ENCODE measurements around the gene NARS2. TPM values are rescaled to one million over a fixed set of nuclear protein-coding genes. Genes with fewer than 3 reads are reported as not detected.
"Not testable (repeated sequence)": the region's sequence is repeated elsewhere in the genome, so short reads cannot be mapped to it uniquely, and the experiment has no call there.

Gene NARS2
- total RNA-seq, 2 experiments from 2014 or later = 25.7 to 32.3 TPM

GRCh38 chr11:78563090-78563489 lies 11.6 kb downstream of the NARS2 start:
- peaks cover 39% of the 10 kb centered on the region for H3K4me1 Mint-ChIP-seq
- not testable (repeated sequence) for H3K27ac Mint-ChIP-seq

GRCh38 chr11:78562398-78562797 lies 12.3 kb downstream of the NARS2 start:
- no peak for DNase-seq
- Mint-ChIP-seq H3K36me3 (peaks cover 31% of the 10 kb centered on the region), H3K9me3 (no peaks in the 10 kb centered on the region), H3K27ac (no peak overlapping the region), H3K27me3 (no peaks in the 10 kb centered on the region), H3K4me3 (no peak overlapping the region), H3K4me1 (peaks cover 40% of the 10 kb centered on the region)

More at GRCh38 chr11:78563090-78563489, 11.6 kb downstream of the NARS2 start:
- H3K9me3 Mint-ChIP-seq, DNase-seq, H3K27me3 Mint-ChIP-seq, H3K4me3 Mint-ChIP-seq: not testable (repeated sequence)
- peaks cover 28% of the 10 kb centered on the region for H3K36me3 Mint-ChIP-seq

- H3K4me1 Mint-ChIP-seq = peaks cover 44% of the 10 kb centered on the region
- H3K27ac Mint-ChIP-seq = no peak overlapping the region
- no peaks in the 10 kb centered on the region for H3K27me3 Mint-ChIP-seq
- peaks cover 45% of the 10 kb centered on the region for H3K36me3 Mint-ChIP-seq
- no peak overlapping the region for H3K4me3 Mint-ChIP-seq
- H3K9me3 Mint-ChIP-seq = peaks cover 3% of the 10 kb centered on the region
- no peak for DNase-seq
Observed at GRCh38 chr11:78560826-78561484, 13.7 kb downstream of the NARS2 start.

GRCh38 chr11:78560153-78560552 lies 14.5 kb downstream of the NARS2 start:
- H3K9me3 Mint-ChIP-seq = peaks cover 9% of the 10 kb centered on the region
- H3K27ac Mint-ChIP-seq = no peak overlapping the region
- peaks cover 48% of the 10 kb centered on the region for H3K36me3 Mint-ChIP-seq
- peaks cover 52% of the 10 kb centered on the region for H3K4me1 Mint-ChIP-seq
- no peak for DNase-seq
- H3K4me3 Mint-ChIP-seq = no peak overlapping the region
- H3K27me3 Mint-ChIP-seq = no peaks in the 10 kb centered on the region

- no peak overlapping the region for H3K27ac Mint-ChIP-seq
- no peak overlapping the region for H3K4me3 Mint-ChIP-seq
- peaks cover 9% of the 10 kb centered on the region for H3K9me3 Mint-ChIP-seq
- H3K27me3 Mint-ChIP-seq = no peaks in the 10 kb centered on the region
- H3K36me3 Mint-ChIP-seq = peaks cover 72% of the 10 kb centered on the region
- no peak for DNase-seq
- H3K4me1 Mint-ChIP-seq = peaks cover 43% of the 10 kb centered on the region
Observed at GRCh38 chr11:78557236-78557635, 17.4 kb downstream of the NARS2 start.

GRCh38 chr11:78555592-78555991 lies 19.1 kb downstream of the NARS2 start:
- Mint-ChIP-seq H3K4me1 (peaks cover 35% of the 10 kb centered on the region), H3K27me3 (no peaks in the 10 kb centered on the region), H3K9me3 (peaks cover 9% of the 10 kb centered on the region), H3K27ac (no peak overlapping the region), H3K36me3 (peaks cover 74% of the 10 kb centered on the region), H3K4me3 (no peak overlapping the region)
- no peak for DNase-seq

- Mint-ChIP-seq H3K4me1 (peaks cover 24% of the 10 kb centered on the region), H3K27me3 (no peaks in the 10 kb centered on the region), H3K4me3 (no peak overlapping the region), H3K36me3 (peaks cover 55% of the 10 kb centered on the region), H3K9me3 (peaks cover 9% of the 10 kb centered on the region), H3K27ac (no peak overlapping the region)
- no peak for DNase-seq
Observed at GRCh38 chr11:78552881-78553280, 21.8 kb downstream of the NARS2 start.

GRCh38 chr11:78552139-78552538 lies 22.5 kb downstream of the NARS2 start:
- not testable (repeated sequence) for H3K4me3 Mint-ChIP-seq, DNase-seq, H3K27me3 Mint-ChIP-seq, H3K9me3 Mint-ChIP-seq, H3K27ac Mint-ChIP-seq
- H3K36me3 Mint-ChIP-seq = peaks cover 52% of the 10 kb centered on the region
- H3K4me1 Mint-ChIP-seq = peaks cover 24% of the 10 kb centered on the region

GRCh38 chr11:78551066-78551465 lies 23.6 kb downstream of the NARS2 start:
- peaks cover 19% of the 10 kb centered on the region for H3K4me1 Mint-ChIP-seq
- H3K27ac Mint-ChIP-seq = no peak overlapping the region
- H3K9me3 Mint-ChIP-seq = peaks cover 7% of the 10 kb centered on the region
- no peaks in the 10 kb centered on the region for H3K27me3 Mint-ChIP-seq
- DNase-seq = no peak
- peaks cover 49% of the 10 kb centered on the region for H3K36me3 Mint-ChIP-seq
- no peak overlapping the region for H3K4me3 Mint-ChIP-seq

GRCh38 chr11:78549624-78550409 lies 24.8 kb downstream of the NARS2 start:
- peaks cover 43% of the 10 kb centered on the region for H3K36me3 Mint-ChIP-seq
- H3K27me3 Mint-ChIP-seq = no peaks in the 10 kb centered on the region
- no peak for DNase-seq
- no peak overlapping the region for H3K27ac Mint-ChIP-seq
- no peak overlapping the region for H3K4me3 Mint-ChIP-seq
- H3K9me3 Mint-ChIP-seq = no peaks in the 10 kb centered on the region
- peaks cover 10% of the 10 kb centered on the region for H3K4me1 Mint-ChIP-seq

- no peaks in the 10 kb centered on the region for H3K27me3 Mint-ChIP-seq
- peaks cover 10% of the 10 kb centered on the region for H3K4me1 Mint-ChIP-seq
- no peak overlapping the region for H3K27ac Mint-ChIP-seq
- peaks cover 38% of the 10 kb centered on the region for H3K36me3 Mint-ChIP-seq
- no peak for DNase-seq
- no peak overlapping the region for H3K4me3 Mint-ChIP-seq
- H3K9me3 Mint-ChIP-seq = no peaks in the 10 kb centered on the region
Observed at GRCh38 chr11:78548911-78549590, 25.6 kb downstream of the NARS2 start.

- no peak for DNase-seq
- no peak overlapping the region for H3K27ac Mint-ChIP-seq
Observed at GRCh38 chr11:78547931-78548705, 26.5 kb downstream of the NARS2 start.

GRCh38 chr11:78542007-78542406 lies 32.7 kb downstream of the NARS2 start:
- Mint-ChIP-seq H3K36me3 (peaks cover 28% of the 10 kb centered on the region), H3K4me3 (no peak overlapping the region), H3K9me3 (peaks cover 1% of the 10 kb centered on the region), H3K4me1 (peaks cover 5% of the 10 kb centered on the region), H3K27me3 (no peaks in the 10 kb centered on the region), H3K27ac (no peak overlapping the region)
- no peak for DNase-seq

More at GRCh38 chr11:78547931-78548705, 26.5 kb downstream of the NARS2 start:
- Mint-ChIP-seq H3K4me3 (no peak overlapping the region), H3K27me3 (no peaks in the 10 kb centered on the region), H3K4me1 (peaks cover 10% of the 10 kb centered on the region), H3K36me3 (peaks cover 32% of the 10 kb centered on the region), H3K9me3 (peaks cover 1% of the 10 kb centered on the region)

- peaks cover 23% of the 10 kb centered on the region for H3K36me3 Mint-ChIP-seq
- no peak overlapping the region for H3K4me3 Mint-ChIP-seq
- H3K27ac Mint-ChIP-seq = no peak overlapping the region
- H3K4me1 Mint-ChIP-seq = peaks cover 5% of the 10 kb centered on the region
- no peaks in the 10 kb centered on the region for H3K27me3 Mint-ChIP-seq
- H3K9me3 Mint-ChIP-seq = peaks cover 1% of the 10 kb centered on the region
- no peak for DNase-seq
Observed at GRCh38 chr11:78541537-78541936, 33.1 kb downstream of the NARS2 start.

- Mint-ChIP-seq H3K4me3 (no peak overlapping the region), H3K27ac (no peak overlapping the region), H3K27me3 (no peaks in the 10 kb centered on the region), H3K36me3 (peaks cover 15% of the 10 kb centered on the region), H3K9me3 (peaks cover 1% of the 10 kb centered on the region), H3K4me1 (peaks cover 5% of the 10 kb centered on the region)
- no peak for DNase-seq
Observed at GRCh38 chr11:78540256-78540655, 34.4 kb downstream of the NARS2 start.
